ENCODE data around the gene TENM4.

DNA sequence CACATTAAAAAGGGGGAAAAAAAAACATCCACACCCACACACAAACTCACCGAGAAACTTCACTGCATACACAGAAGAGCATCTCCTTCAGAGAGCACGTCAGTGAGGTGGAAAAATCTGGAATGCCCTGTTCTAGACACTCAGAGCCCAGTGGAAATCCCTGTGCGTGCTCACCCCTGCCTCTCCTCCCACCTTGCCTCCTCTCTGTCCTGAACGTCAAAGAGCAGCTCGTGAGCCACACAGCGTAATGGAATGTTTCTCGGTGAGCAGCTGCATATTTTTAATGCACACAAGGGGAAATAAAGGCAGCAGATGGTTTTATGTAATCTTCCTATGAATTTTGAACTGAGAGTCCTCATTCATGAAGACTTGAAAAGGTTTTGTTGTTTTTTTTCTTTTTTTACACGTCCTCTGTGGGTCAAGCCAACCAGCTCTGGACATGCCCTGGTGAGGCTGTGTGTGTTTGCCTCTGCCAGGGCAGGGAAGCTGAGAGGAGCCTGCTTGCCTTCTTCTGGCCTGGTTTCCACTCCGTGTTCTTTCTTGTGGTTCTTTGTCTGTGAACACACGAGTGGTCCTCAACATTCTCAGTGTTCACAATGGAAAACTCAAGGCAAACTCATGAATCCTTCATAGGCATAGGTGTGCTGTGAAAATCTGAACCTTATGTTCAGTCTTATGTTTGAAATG is 219.2 kb downstream of the TENM4 start:
- TF ChIP-seq MXI1 (IDR thresholded peaks at IDR 0.05; ENCODE audit: low read depth, low read length): no peak
- TF ChIP-seq, protein P1, sequence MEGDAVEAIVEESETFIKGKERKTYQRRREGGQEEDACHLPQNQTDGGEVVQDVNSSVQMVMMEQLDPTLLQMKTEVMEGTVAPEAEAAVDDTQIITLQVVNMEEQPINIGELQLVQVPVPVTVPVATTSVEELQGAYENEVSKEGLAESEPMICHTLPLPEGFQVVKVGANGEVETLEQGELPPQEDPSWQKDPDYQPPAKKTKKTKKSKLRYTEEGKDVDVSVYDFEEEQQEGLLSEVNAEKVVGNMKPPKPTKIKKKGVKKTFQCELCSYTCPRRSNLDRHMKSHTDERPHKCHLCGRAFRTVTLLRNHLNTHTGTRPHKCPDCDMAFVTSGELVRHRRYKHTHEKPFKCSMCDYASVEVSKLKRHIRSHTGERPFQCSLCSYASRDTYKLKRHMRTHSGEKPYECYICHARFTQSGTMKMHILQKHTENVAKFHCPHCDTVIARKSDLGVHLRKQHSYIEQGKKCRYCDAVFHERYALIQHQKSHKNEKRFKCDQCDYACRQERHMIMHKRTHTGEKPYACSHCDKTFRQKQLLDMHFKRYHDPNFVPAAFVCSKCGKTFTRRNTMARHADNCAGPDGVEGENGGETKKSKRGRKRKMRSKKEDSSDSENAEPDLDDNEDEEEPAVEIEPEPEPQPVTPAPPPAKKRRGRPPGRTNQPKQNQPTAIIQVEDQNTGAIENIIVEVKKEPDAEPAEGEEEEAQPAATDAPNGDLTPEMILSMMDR (IDR thresholded peaks at IDR 0.05 in 2 of 3, conservative IDR thresholded peaks at IDR 0.05 in 1 of 3; ENCODE audit: control insufficient read depth in 2 of 3, extremely low read depth in 1 of 3, insufficient read depth in 1 of 3, low read depth in 3 of 3, low read length in 3 of 3): no peak
- TF ChIP-seq JUND (IDR thresholded peaks at IDR 0.05; ENCODE audit: low read depth, low read length): no peak
- TF ChIP-seq TBL1XR1 (IDR thresholded peaks at IDR 0.05; ENCODE audit: low read depth, low read length): no peak
- TF ChIP-seq NFYB (IDR thresholded peaks at IDR 0.05; ENCODE audit: insufficient read depth, low read depth, low read length): no peak
- TF ChIP-seq KAT2A (conservative IDR thresholded peaks at IDR 0.05; ENCODE audit: control insufficient read depth, low read depth, low read length): no peak
- TF ChIP-seq ZNF274 (IDR thresholded peaks at IDR 0.05; ENCODE audit: insufficient read depth, insufficient read length): no peak
